Natural killer cell treated with Interleukin-12 subunit alpha and Interleukin-12 subunit beta and Interleukin-15 and Interleukin-18, amount 100 ng/mL, for 72 hours (primary cell): ENCODE data around the gene PTRHD1. TPM values are rescaled to one million over a fixed set of nuclear protein-coding genes. Genes with fewer than 3 reads are reported as not detected.
"Not testable (repeated sequence)": the region's sequence is repeated elsewhere in the genome, so short reads cannot be mapped to it uniquely, and the experiment has no call there.

Experiments
- ATAC-seq, 2 donors: fragments of 150-1000 bp; cut with Tn5 transposase in 1 of 2; sonication (Bioruptor Pico), chemical (Tn5 transposase) in 1 of 2; 2 replicates each; pipeline ENCODE4 v1.10.0; 2021
- DNase-seq: peaks from one replicate; pipeline ENCODE4 v3.0.0; 2022; ENCODE audit warnings: low spot score
- H3K27ac Mint-ChIP-seq, 2 donors: 1 replicate in 1 of 2; 2 replicates in 1 of 2; pipeline ENCODE4 v1.8.0; 2022; ENCODE audit warnings: mixed read lengths in 2 of 2, mild to moderate bottlenecking in 1 of 2, moderate library complexity in 1 of 2
- H3K27me3 Mint-ChIP-seq, 2 donors: 1 replicate in 1 of 2; 2 replicates in 1 of 2; pipeline ENCODE4 v1.8.0; 2022; ENCODE audit warnings: mixed read lengths in 2 of 2
- H3K36me3 Mint-ChIP-seq: one replicate; pipeline ENCODE4 v1.8.0; 2022; ENCODE audit warnings: mixed read lengths
- H3K4me1 Mint-ChIP-seq, 2 donors: 1 replicate in 1 of 2; 2 replicates in 1 of 2; pipeline ENCODE4 v1.8.0; 2022; ENCODE audit warnings: low read depth in 2 of 2, mixed read lengths in 2 of 2, mild to moderate bottlenecking in 1 of 2
- H3K4me3 Mint-ChIP-seq: one replicate; pipeline ENCODE4 v1.8.0; 2022; ENCODE audit warnings: mixed read lengths
- H3K9me3 Mint-ChIP-seq: 2 replicates; pipeline ENCODE4 v1.8.0; 2022; ENCODE audit warnings: mixed read lengths
- total RNA-seq, 2 donors: library from RNA; stranded (reverse); gene quantifications; one replicate each; pipeline ENCODE4 v1.2.3, GENCODE V29; 2022

The PTRHD1 gene
- total RNA-seq, 2 donors from 2014 or later, result 16.0 to 16.6 TPM

GRCh38 chr2:24809316-24810007 lies 16.3 kb upstream of the PTRHD1 start:
- H3K4me3 Mint-ChIP-seq, result no peak overlapping the region
- H3K27ac Mint-ChIP-seq, result peak overlapping the region in 1 of 2 donors; percentile 70
- ATAC-seq (no peak), DNase-seq (no peak)
- H3K4me1 Mint-ChIP-seq, result peaks cover 11 to 25% of the 10 kb centered on the region in 2 donors
- no peaks in the 10 kb centered on the region for H3K27me3 Mint-ChIP-seq
- H3K36me3 Mint-ChIP-seq, result peaks cover 26% of the 10 kb centered on the region
- H3K9me3 Mint-ChIP-seq, result no peaks in the 10 kb centered on the region

GRCh38 chr2:24806661-24807036 lies 13.5 kb upstream of the PTRHD1 start:
- no peak overlapping the region for H3K27ac Mint-ChIP-seq
- no peaks in the 10 kb centered on the region for H3K27me3 Mint-ChIP-seq
- no peaks in the 10 kb centered on the region for H3K9me3 Mint-ChIP-seq
- H3K36me3 Mint-ChIP-seq, result peaks cover 33% of the 10 kb centered on the region
- ATAC-seq (no peak), DNase-seq (no peak)
- peaks cover 10 to 35% of the 10 kb centered on the region in 2 donors for H3K4me1 Mint-ChIP-seq
- no peak overlapping the region for H3K4me3 Mint-ChIP-seq

- DNase-seq, result peak; percentile 25
- H3K4me3 Mint-ChIP-seq, ATAC-seq, H3K27me3 Mint-ChIP-seq, H3K27ac Mint-ChIP-seq, H3K9me3 Mint-ChIP-seq: not testable (repeated sequence)
- Mint-ChIP-seq H3K36me3 (peaks cover 34% of the 10 kb centered on the region), H3K4me1 (peaks cover 10 to 35% of the 10 kb centered on the region in 2 donors)
These were observed 12.8 kb upstream of the PTRHD1 start for GRCh38 chr2:24805811-24806660.

- H3K27ac Mint-ChIP-seq, DNase-seq, H3K9me3 Mint-ChIP-seq, H3K4me3 Mint-ChIP-seq, H3K27me3 Mint-ChIP-seq, ATAC-seq: not testable (repeated sequence)
- Mint-ChIP-seq H3K36me3 (peaks cover 59% of the 10 kb centered on the region), H3K4me1 (peaks cover 26 to 42% of the 10 kb centered on the region in 2 donors)
These were observed 7.3 kb upstream of the PTRHD1 start for GRCh38 chr2:24800487-24800886.

GRCh38 chr2:24797644-24798043 lies 4.5 kb upstream of the PTRHD1 start:
- Mint-ChIP-seq H3K4me3 (no peak overlapping the region), H3K36me3 (peaks cover 39% of the 10 kb centered on the region), H3K27me3 (no peaks in the 10 kb centered on the region), H3K4me1 (peaks cover 29 to 40% of the 10 kb centered on the region in 2 donors), H3K9me3 (no peaks in the 10 kb centered on the region), H3K27ac (no peak overlapping the region)
- no peak for ATAC-seq
- DNase-seq, result no peak

GRCh38 chr2:24793761-24794435 lies 707 bp upstream of the PTRHD1 start:
- H3K9me3 Mint-ChIP-seq, result no peaks in the 10 kb centered on the region
- H3K4me3 Mint-ChIP-seq, result peak overlapping the region; percentile 98
- H3K4me1 Mint-ChIP-seq, result peaks cover 32 to 45% of the 10 kb centered on the region in 2 donors
- ATAC-seq (no peak), DNase-seq (no peak)
- H3K27ac Mint-ChIP-seq, result peak overlapping the region; percentile 98 to 99
- no peaks in the 10 kb centered on the region for H3K27me3 Mint-ChIP-seq
- peaks cover 21% of the 10 kb centered on the region for H3K36me3 Mint-ChIP-seq

- ATAC-seq, result no peak
- peaks cover 8% of the 10 kb centered on the region for H3K36me3 Mint-ChIP-seq
- peak overlapping the region; percentile 98 for H3K4me3 Mint-ChIP-seq
- H3K27me3 Mint-ChIP-seq, result no peaks in the 10 kb centered on the region
- no peak for DNase-seq
- peaks cover 26 to 33% of the 10 kb centered on the region in 2 donors for H3K4me1 Mint-ChIP-seq
- H3K27ac Mint-ChIP-seq, result peak overlapping the region; percentile 98 to 99
- no peaks in the 10 kb centered on the region for H3K9me3 Mint-ChIP-seq
These were observed 683 bp downstream of the PTRHD1 start for GRCh38 chr2:24792542-24792873.

GRCh38 chr2:24791452-24791851 lies 1.7 kb downstream of the PTRHD1 start:
- Mint-ChIP-seq H3K4me1 (peaks cover 15 to 22% of the 10 kb centered on the region in 2 donors), H3K27ac (no peak overlapping the region), H3K36me3 (no peaks in the 10 kb centered on the region), H3K4me3 (no peak overlapping the region), H3K9me3 (no peaks in the 10 kb centered on the region), H3K27me3 (no peaks in the 10 kb centered on the region)
- DNase-seq (no peak), ATAC-seq (no peak)

- DNase-seq, result no peak
- ATAC-seq, result no peak
- Mint-ChIP-seq H3K36me3 (no peaks in the 10 kb centered on the region), H3K4me3 (no peak overlapping the region), H3K27me3 (no peaks in the 10 kb centered on the region), H3K27ac (no peak overlapping the region), H3K9me3 (no peaks in the 10 kb centered on the region), H3K4me1 (peaks cover 10 to 11% of the 10 kb centered on the region in 2 donors)
These were observed 4.4 kb downstream of the PTRHD1 start for GRCh38 chr2:24788816-24789215.

GRCh38 chr2:24787532-24787931 lies 5.7 kb downstream of the PTRHD1 start:
- no peak for ATAC-seq

GRCh38 chr2:24785671-24786321 lies 7.4 kb downstream of the PTRHD1 start:
- DNase-seq (no peak), ATAC-seq (no peak)
- H3K36me3 Mint-ChIP-seq, result no peaks in the 10 kb centered on the region
- no peaks in the 10 kb centered on the region for H3K27me3 Mint-ChIP-seq
- no peaks in the 10 kb centered on the region for H3K4me1 Mint-ChIP-seq
- no peaks in the 10 kb centered on the region for H3K9me3 Mint-ChIP-seq
- H3K27ac Mint-ChIP-seq, result no peak overlapping the region
- no peak overlapping the region for H3K4me3 Mint-ChIP-seq

More at GRCh38 chr2:24787532-24787931, 5.7 kb downstream of the PTRHD1 start:
- Mint-ChIP-seq H3K36me3 (no peaks in the 10 kb centered on the region), H3K4me1 (peaks cover 3 to 4% of the 10 kb centered on the region in 2 donors), H3K27me3 (no peaks in the 10 kb centered on the region), H3K27ac (no peak overlapping the region), H3K9me3 (no peaks in the 10 kb centered on the region), H3K4me3 (no peak overlapping the region)
- DNase-seq, result no peak

- Mint-ChIP-seq H3K36me3 (no peaks in the 10 kb centered on the region), H3K4me3 (no peak overlapping the region), H3K4me1 (no peaks in the 10 kb centered on the region), H3K27me3 (no peaks in the 10 kb centered on the region), H3K9me3 (no peaks in the 10 kb centered on the region), H3K27ac (no peak overlapping the region)
- ATAC-seq (no peak), DNase-seq (no peak)
These were observed 9.6 kb downstream of the PTRHD1 start for GRCh38 chr2:24783641-24784040.

GRCh38 chr2:24779116-24779515 lies 14.1 kb downstream of the PTRHD1 start:
- no peak overlapping the region for H3K4me3 Mint-ChIP-seq
- DNase-seq (no peak), ATAC-seq (no peak)
- H3K27me3 Mint-ChIP-seq, result no peaks in the 10 kb centered on the region
- no peak overlapping the region for H3K27ac Mint-ChIP-seq
- H3K9me3 Mint-ChIP-seq, result no peaks in the 10 kb centered on the region
- H3K36me3 Mint-ChIP-seq, result no peaks in the 10 kb centered on the region
- peaks cover 0 to 6% of the 10 kb centered on the region in 2 donors for H3K4me1 Mint-ChIP-seq
